Muscle layer of duodenum (tissue), 2 donors: ENCODE measurements around the gene FRG1.
"Not testable (repeated sequence)": the region's sequence is repeated elsewhere in the genome, so short reads cannot be mapped to it uniquely, and the experiment has no call there.

ENCODE experiments used
- H3K27ac ChIP-seq: one replicate; pipeline ENCODE4 v1.7.0; 2013; ENCODE audit warnings: mild to moderate bottlenecking, low read length
- H3K27me3 ChIP-seq: one replicate; pipeline ENCODE4 v1.7.0; 2013; ENCODE audit warnings: low read depth, mild to moderate bottlenecking, control low read depth, low read length
- H3K36me3 ChIP-seq, 2 donors: one replicate each; pipeline ENCODE4 v1.7.0; 2013; ENCODE audit warnings: low read length in 2 of 2, control low read depth in 1 of 2, mild to moderate bottlenecking in 1 of 2; ENCODE audit not compliant: insufficient read depth in 2 of 2, control insufficient read depth in 1 of 2
- H3K4me1 ChIP-seq, 2 donors: one replicate each; pipeline ENCODE4 v1.7.0; 2013; ENCODE audit warnings: low read length in 2 of 2, mild to moderate bottlenecking in 2 of 2, control low read depth in 1 of 2, moderate library complexity in 1 of 2; ENCODE audit not compliant: insufficient read depth in 2 of 2, control insufficient read depth in 1 of 2
- H3K4me3 ChIP-seq, 2 donors: one replicate each; pipeline ENCODE4 v1.7.0; 2013; ENCODE audit warnings: low read length in 2 of 2, low read depth in 1 of 2, mild to moderate bottlenecking in 1 of 2
- H3K9me3 ChIP-seq, 2 donors: one replicate each; pipeline ENCODE4 v1.7.0; 2013; ENCODE audit warnings: low read length in 2 of 2, control low read depth in 1 of 2, mild to moderate bottlenecking in 1 of 2; ENCODE audit not compliant: control insufficient read depth in 1 of 2
- donor health status: healthy.

The FRG1 gene

GRCh38 chr4:189946906-189947305, 6.2 kb downstream of the FRG1 start:
- H3K27me3 ChIP-seq, H3K4me3 ChIP-seq, H3K36me3 ChIP-seq, H3K9me3 ChIP-seq, H3K27ac ChIP-seq: not testable (repeated sequence)
- H3K4me1 ChIP-seq, result peaks cover 0 to 19% of the 10 kb centered on the region in 2 donors

- not testable (repeated sequence) for H3K4me1 ChIP-seq, H3K9me3 ChIP-seq, H3K36me3 ChIP-seq, H3K4me3 ChIP-seq, H3K27me3 ChIP-seq, H3K27ac ChIP-seq
Measured at GRCh38 chr4:189948486-189948885, 7.8 kb downstream of the FRG1 start.

- H3K9me3 ChIP-seq, H3K4me1 ChIP-seq, H3K36me3 ChIP-seq, H3K27ac ChIP-seq, H3K27me3 ChIP-seq, H3K4me3 ChIP-seq: not testable (repeated sequence)
Measured at GRCh38 chr4:189969291-189969690, 28.6 kb downstream of the FRG1 start.

- H3K4me3 ChIP-seq, result no peak overlapping the region
- no peaks in the 10 kb centered on the region for H3K36me3 ChIP-seq
- no peak overlapping the region for H3K27ac ChIP-seq
- no peaks in the 10 kb centered on the region for H3K4me1 ChIP-seq
- H3K9me3 ChIP-seq, result no peaks in the 10 kb centered on the region
- no peaks in the 10 kb centered on the region for H3K27me3 ChIP-seq
Measured at GRCh38 chr4:189973646-189974045, 33.0 kb downstream of the FRG1 start.

GRCh38 chr4:189974056-189974455, 33.4 kb downstream of the FRG1 start:
- Histone ChIP-seq H3K4me3 (no peak overlapping the region), H3K4me1 (no peaks in the 10 kb centered on the region), H3K36me3 (no peaks in the 10 kb centered on the region), H3K27me3 (no peaks in the 10 kb centered on the region), H3K9me3 (no peaks in the 10 kb centered on the region), H3K27ac (no peak overlapping the region)

- H3K36me3 ChIP-seq, result no peaks in the 10 kb centered on the region
- H3K27me3 ChIP-seq, result no peaks in the 10 kb centered on the region
- H3K9me3 ChIP-seq, result no peaks in the 10 kb centered on the region
- no peaks in the 10 kb centered on the region for H3K4me1 ChIP-seq
- H3K27ac ChIP-seq, result no peak overlapping the region
- H3K4me3 ChIP-seq, result no peak overlapping the region
Measured at GRCh38 chr4:189979196-189980047, 38.8 kb downstream of the FRG1 start.

- not testable (repeated sequence) for H3K36me3 ChIP-seq, H3K9me3 ChIP-seq, H3K4me3 ChIP-seq, H3K27me3 ChIP-seq, H3K4me1 ChIP-seq, H3K27ac ChIP-seq
Measured at GRCh38 chr4:189980292-189980691, 39.6 kb downstream of the FRG1 start.

GRCh38 chr4:189981970-189982369, 41.3 kb downstream of the FRG1 start:
- Histone ChIP-seq H3K4me1 (no peaks in the 10 kb centered on the region), H3K9me3 (no peaks in the 10 kb centered on the region), H3K27me3 (no peaks in the 10 kb centered on the region), H3K36me3 (no peaks in the 10 kb centered on the region), H3K4me3 (no peak overlapping the region), H3K27ac (no peak overlapping the region)

- H3K27me3 ChIP-seq, H3K4me3 ChIP-seq, H3K4me1 ChIP-seq, H3K27ac ChIP-seq, H3K9me3 ChIP-seq, H3K36me3 ChIP-seq: not testable (repeated sequence)
Measured at GRCh38 chr4:189983916-189984526, 43.3 kb downstream of the FRG1 start.

- not testable (repeated sequence) for H3K27ac ChIP-seq, H3K27me3 ChIP-seq, H3K4me1 ChIP-seq, H3K4me3 ChIP-seq, H3K9me3 ChIP-seq, H3K36me3 ChIP-seq
Measured at GRCh38 chr4:189984661-189985060, 44.0 kb downstream of the FRG1 start.

- H3K27ac ChIP-seq, H3K4me1 ChIP-seq, H3K9me3 ChIP-seq, H3K27me3 ChIP-seq, H3K36me3 ChIP-seq, H3K4me3 ChIP-seq: not testable (repeated sequence)
Measured at GRCh38 chr4:189985651-189986243, 45.1 kb downstream of the FRG1 start.
